Tibial nerve (tissue), 4 donors: Measurements from ENCODE around the gene ATP5ME.

Experiments
- CTCF ChIP-seq, 5 experiments: fragments of 200-600 bp in 3 of 5; fragments of 450-650 bp in 2 of 5; sonication (generic) in 3 of 5; IDR thresholded peaks; one replicate each; pipeline ENCODE4 v1.5.1; 2016 to 2019; ENCODE audit warnings: antibody characterized with exemption in 5 of 5, mild to moderate bottlenecking in 3 of 5, moderate library complexity in 2 of 5
- EP300 ChIP-seq, 2 donors: sonication (generic); formaldehyde crosslinking; IDR thresholded peaks; one replicate each; pipeline ENCODE4 v1.6.1; 2017; ENCODE audit warnings: antibody characterized with exemption in 2 of 2, mild to moderate bottlenecking in 1 of 2
- POLR2A ChIP-seq, 2 donors: fragments of 450-650 bp; IDR thresholded peaks; one replicate each; pipeline ENCODE4 v1.6.1; 2017; ENCODE audit warnings: antibody characterized with exemption in 2 of 2, mild to moderate bottlenecking in 2 of 2, moderate library complexity in 2 of 2

GRCh38 chr4:686413-687040, 12.5 kb upstream of the ATP5ME start:
- no peak for TF ChIP-seq EP300 (IDR thresholded peaks at IDR 0.05)
- no peak for TF ChIP-seq CTCF (IDR thresholded peaks at IDR 0.05)
- no peak for TF ChIP-seq POLR2A (IDR thresholded peaks at IDR 0.05)
